Measurements from ENCODE around the gene SLITRK3. TPM values are rescaled to one million over a fixed set of nuclear protein-coding genes. Genes with fewer than 3 reads are reported as not detected.

SLITRK3 gene
- total RNA-seq, 1 donor from 2014 or later = 2.9 TPM

GRCh38 chr3:165192610-165193192, 3.5 kb downstream of the SLITRK3 start:
- peaks cover 4% of the 10 kb centered on the region for H3K27me3 ChIP-seq
- DNase-seq (ENCODE audit: extremely low spot score in 2 of 2) = no peak
- no peaks in the 10 kb centered on the region for H3K9me3 ChIP-seq
- TF ChIP-seq POLR2A (IDR thresholded peaks at IDR 0.05) (no peak), CTCF (IDR thresholded peaks at IDR 0.05) (no peak), POLR2AphosphoS5 (IDR thresholded peaks at IDR 0.05; ENCODE audit: insufficient read depth in 1 of 2, low read depth in 1 of 2) (no peak)
- no peak overlapping the region for H3K27ac ChIP-seq
- no peaks in the 10 kb centered on the region for H3K36me3 ChIP-seq
- intact Hi-C loops (cut with DNase I) = no loop called here
- peak overlapping the region; percentile 15 to 50 for H3K4me3 ChIP-seq
- peaks cover 36% of the 10 kb centered on the region for H3K4me1 ChIP-seq

GRCh38 chr3:165191491-165191890, 4.7 kb downstream of the SLITRK3 start:
- no peak overlapping the region for H3K27ac ChIP-seq
- H3K27me3 ChIP-seq = peaks cover 4% of the 10 kb centered on the region
- TF ChIP-seq POLR2AphosphoS5 (IDR thresholded peaks at IDR 0.05; ENCODE audit: insufficient read depth in 1 of 2, low read depth in 1 of 2) (no peak), CTCF (IDR thresholded peaks at IDR 0.05) (no peak), POLR2A (IDR thresholded peaks at IDR 0.05) (no peak)
- no peaks in the 10 kb centered on the region for H3K9me3 ChIP-seq
- intact Hi-C loops (cut with DNase I) = no loop called here
- H3K4me3 ChIP-seq = no peak overlapping the region
- no peaks in the 10 kb centered on the region for H3K36me3 ChIP-seq
- H3K4me1 ChIP-seq = peaks cover 25% of the 10 kb centered on the region
- DNase-seq (ENCODE audit: extremely low spot score in 2 of 2) = no peak

DNA sequence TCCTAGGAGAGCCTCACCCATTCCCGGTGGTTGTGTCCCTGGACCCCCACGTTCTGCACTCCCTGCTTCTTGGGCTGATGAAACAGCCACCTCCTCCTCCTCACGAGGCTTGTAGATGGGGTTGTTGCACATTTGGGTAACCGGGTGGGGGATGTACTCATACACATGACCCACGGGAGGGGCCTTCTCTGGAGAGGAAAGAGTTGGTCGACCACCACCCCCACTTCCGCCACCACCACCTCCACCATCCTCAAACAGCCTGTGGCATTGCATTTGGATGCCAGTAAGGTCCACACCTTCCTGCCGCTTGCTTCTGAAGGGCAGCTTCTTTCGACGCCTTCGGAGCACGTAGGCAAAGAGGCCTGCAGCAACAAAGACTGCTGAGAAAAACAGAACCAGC, 7.7 kb downstream of the SLITRK3 start:
- intact Hi-C loops (cut with DNase I) = no loop called here
- no peak overlapping the region for H3K27ac ChIP-seq
- H3K4me3 ChIP-seq = no peak overlapping the region

GRCh38 chr3:165185707-165186327, 10.4 kb downstream of the SLITRK3 start:
- no peaks in the 10 kb centered on the region for H3K9me3 ChIP-seq
- H3K4me1 ChIP-seq = no peaks in the 10 kb centered on the region
- no peak overlapping the region for H3K4me3 ChIP-seq
- H3K27ac ChIP-seq = no peak overlapping the region
- no peak for DNase-seq (ENCODE audit: extremely low spot score in 2 of 2)
- peak; percentile 45 to 67 (median 54) for TF ChIP-seq CTCF (IDR thresholded peaks at IDR 0.05)
- no peak for TF ChIP-seq POLR2AphosphoS5 (IDR thresholded peaks at IDR 0.05; ENCODE audit: insufficient read depth in 1 of 2, low read depth in 1 of 2)
- intact Hi-C loops (cut with DNase I) = no loop called here
- H3K36me3 ChIP-seq = no peaks in the 10 kb centered on the region
- H3K27me3 ChIP-seq = no peaks in the 10 kb centered on the region

More for the DNA sequence above, 7.7 kb downstream of the SLITRK3 start:
- no peaks in the 10 kb centered on the region for H3K9me3 ChIP-seq
- no peaks in the 10 kb centered on the region for H3K36me3 ChIP-seq
- no peaks in the 10 kb centered on the region for H3K27me3 ChIP-seq
- DNase-seq (ENCODE audit: extremely low spot score in 2 of 2) = no peak
- peaks cover under 1% of the 10 kb centered on the region for H3K4me1 ChIP-seq
- no peak for TF ChIP-seq CTCF (IDR thresholded peaks at IDR 0.05)
- no peak for TF ChIP-seq POLR2AphosphoS5 (IDR thresholded peaks at IDR 0.05; ENCODE audit: insufficient read depth in 1 of 2, low read depth in 1 of 2)
- no peak for TF ChIP-seq POLR2A (IDR thresholded peaks at IDR 0.05)

DNA sequence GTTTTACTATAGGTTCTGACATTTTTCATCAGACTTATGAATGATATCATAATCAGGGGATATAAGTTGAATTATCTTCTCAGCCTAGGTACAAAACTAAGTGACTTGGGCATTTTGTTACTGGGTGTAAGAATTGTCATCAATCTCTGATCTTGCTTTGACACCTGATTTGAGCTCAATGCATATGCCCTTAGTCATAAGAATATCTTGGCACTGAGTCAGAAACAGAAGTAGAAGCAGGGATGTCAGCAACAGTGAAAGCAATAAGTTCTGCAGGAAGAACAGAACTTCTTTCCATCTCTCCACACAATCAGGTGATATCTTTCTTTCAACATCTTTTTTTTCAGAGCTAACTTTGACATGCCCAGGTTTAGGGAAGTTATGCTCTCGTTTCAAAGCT, 14.6 kb downstream of the SLITRK3 start:
- no peak for TF ChIP-seq CTCF (IDR thresholded peaks at IDR 0.05)
- no peak for TF ChIP-seq POLR2AphosphoS5 (IDR thresholded peaks at IDR 0.05; ENCODE audit: insufficient read depth in 1 of 2, low read depth in 1 of 2)
- no peak for TF ChIP-seq POLR2A (IDR thresholded peaks at IDR 0.05)
- H3K4me3 ChIP-seq = no peak overlapping the region
- H3K9me3 ChIP-seq = no peaks in the 10 kb centered on the region
- H3K27ac ChIP-seq = no peak overlapping the region
- no peak for DNase-seq (ENCODE audit: extremely low spot score in 2 of 2)
- intact Hi-C loops (cut with DNase I) = no loop called here
- H3K27me3 ChIP-seq = no peaks in the 10 kb centered on the region
- H3K4me1 ChIP-seq = no peaks in the 10 kb centered on the region
- H3K36me3 ChIP-seq = no peaks in the 10 kb centered on the region

Measured in vagina (tissue), 2 donors.